Dendritic cell treated with granulocyte-macrophage colony-stimulating factor and Interleukin-4, amounts not matched to agents 40 ng/mL and 50 ng/mL, for 4 days (primary cell): ENCODE measurements around the gene TMEM179B.
A peak's percentile ranks its signal among the peaks of the same experiment; 100 is the strongest.

Source experiments
- H3K27ac Mint-ChIP-seq: one replicate; pipeline ENCODE4 v1.8.0; 2022; ENCODE audit warnings: mild to moderate bottlenecking, mixed read lengths
- H3K27me3 Mint-ChIP-seq: one replicate; pipeline ENCODE4 v1.8.0; 2022; ENCODE audit warnings: mild to moderate bottlenecking, mixed read lengths
- H3K36me3 Mint-ChIP-seq: one replicate; pipeline ENCODE4 v1.8.0; 2022; ENCODE audit warnings: low read depth, mixed read lengths
- H3K4me1 Mint-ChIP-seq: one replicate; pipeline ENCODE4 v1.8.0; 2022; ENCODE audit warnings: low read depth, mixed read lengths
- H3K4me3 Mint-ChIP-seq: one replicate; pipeline ENCODE4 v1.8.0; 2022; ENCODE audit warnings: mild to moderate bottlenecking, moderate library complexity, mixed read lengths
- H3K9me3 Mint-ChIP-seq: one replicate; pipeline ENCODE4 v1.8.0; 2022; ENCODE audit warnings: mixed read lengths
- intact Hi-C: fragments of 100-400 bp; cut with micrococcal nuclease; formaldehyde crosslinking; loops from one replicate; pipeline ENCODE4 v1.15.0; 2022

The TMEM179B gene

DNA sequence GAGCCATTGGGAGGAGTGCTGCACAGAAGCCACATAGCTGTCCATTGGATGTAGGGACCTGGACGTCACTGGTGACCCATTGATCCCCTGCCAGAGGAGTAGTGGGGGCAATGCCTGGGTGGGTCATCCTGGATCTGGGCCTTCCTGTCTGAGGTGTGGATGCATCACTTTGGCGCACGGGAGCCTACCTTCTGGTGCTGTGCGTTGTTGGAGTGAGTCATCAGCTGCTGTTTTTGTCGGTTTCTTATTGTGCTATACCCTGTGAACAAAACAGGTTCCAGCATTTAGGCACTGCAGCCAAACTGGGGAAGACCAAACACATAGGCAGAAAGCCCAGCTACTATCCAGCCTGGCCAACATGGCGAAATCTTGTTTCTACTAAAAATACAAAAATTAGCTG lies 12.8 kb upstream of the TMEM179B start:
- no peak overlapping the region for H3K4me3 Mint-ChIP-seq
- H3K27me3 Mint-ChIP-seq = no peaks in the 10 kb centered on the region
- peaks cover 68% of the 10 kb centered on the region for H3K36me3 Mint-ChIP-seq
- intact Hi-C loops = loop anchor here (5.0 kb wide), 1 partner anchor 47 kb away; the partner anchor contains the start of genes HNRNPUL2 and TTC9C
- H3K4me1 Mint-ChIP-seq = peaks cover 59% of the 10 kb centered on the region
- peak overlapping the region; percentile 41 for H3K27ac Mint-ChIP-seq
- H3K9me3 Mint-ChIP-seq = no peaks in the 10 kb centered on the region

DNA sequence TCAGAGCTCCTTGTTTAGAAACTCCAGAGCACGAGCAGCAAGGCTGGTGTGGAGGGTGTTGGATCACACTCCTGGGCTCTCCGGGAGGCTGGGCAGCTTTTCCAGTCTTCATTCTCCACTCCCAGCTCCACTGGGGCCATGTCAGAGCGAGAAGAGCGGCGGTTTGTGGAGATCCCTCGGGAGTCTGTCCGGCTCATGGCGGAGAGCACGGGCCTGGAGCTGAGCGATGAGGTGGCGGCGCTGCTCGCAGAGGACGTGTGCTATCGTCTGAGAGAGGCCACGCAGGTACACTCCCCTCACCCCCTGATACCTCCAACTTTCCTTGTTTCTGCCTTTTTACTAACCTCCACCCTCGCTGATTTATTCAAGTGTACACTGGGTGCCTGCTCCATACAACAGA lies 11.6 kb upstream of the TMEM179B start:
- intact Hi-C loops = no loop called here
- Mint-ChIP-seq H3K4me3 (no peak overlapping the region), H3K36me3 (peaks cover 77% of the 10 kb centered on the region)

DNA sequence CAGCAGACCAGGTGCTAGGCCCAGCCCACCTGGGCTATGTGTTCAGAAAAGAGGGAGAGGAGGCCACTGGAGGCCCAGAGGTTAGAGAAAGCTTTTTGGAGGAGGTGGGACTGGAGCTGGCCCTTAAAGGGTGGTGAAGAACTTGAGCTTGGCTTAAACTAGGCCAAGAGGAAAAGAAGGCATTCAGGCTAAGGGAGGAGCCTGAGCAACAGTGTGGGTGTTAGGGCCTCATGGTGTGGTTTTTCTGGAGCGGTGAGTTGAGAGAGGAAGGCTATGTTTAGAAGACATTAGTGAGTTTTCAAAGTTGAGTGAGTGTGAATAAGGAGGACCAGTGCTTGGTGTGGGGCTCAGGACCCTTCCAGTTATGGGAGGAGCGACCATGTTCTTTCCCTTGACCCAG lies 9.8 kb upstream of the TMEM179B start:
- H3K9me3 Mint-ChIP-seq = no peaks in the 10 kb centered on the region
- H3K27me3 Mint-ChIP-seq = no peaks in the 10 kb centered on the region
- no peak overlapping the region for H3K4me3 Mint-ChIP-seq
- peaks cover 83% of the 10 kb centered on the region for H3K36me3 Mint-ChIP-seq
- peaks cover 37% of the 10 kb centered on the region for H3K4me1 Mint-ChIP-seq
- H3K27ac Mint-ChIP-seq = peak overlapping the region; percentile 70
- intact Hi-C loops = no loop called here

More for the DNA sequence above, 11.6 kb upstream of the TMEM179B start:
- peak overlapping the region; percentile 41 for H3K27ac Mint-ChIP-seq
- peaks cover 47% of the 10 kb centered on the region for H3K4me1 Mint-ChIP-seq
- no peaks in the 10 kb centered on the region for H3K27me3 Mint-ChIP-seq
- no peaks in the 10 kb centered on the region for H3K9me3 Mint-ChIP-seq

DNA sequence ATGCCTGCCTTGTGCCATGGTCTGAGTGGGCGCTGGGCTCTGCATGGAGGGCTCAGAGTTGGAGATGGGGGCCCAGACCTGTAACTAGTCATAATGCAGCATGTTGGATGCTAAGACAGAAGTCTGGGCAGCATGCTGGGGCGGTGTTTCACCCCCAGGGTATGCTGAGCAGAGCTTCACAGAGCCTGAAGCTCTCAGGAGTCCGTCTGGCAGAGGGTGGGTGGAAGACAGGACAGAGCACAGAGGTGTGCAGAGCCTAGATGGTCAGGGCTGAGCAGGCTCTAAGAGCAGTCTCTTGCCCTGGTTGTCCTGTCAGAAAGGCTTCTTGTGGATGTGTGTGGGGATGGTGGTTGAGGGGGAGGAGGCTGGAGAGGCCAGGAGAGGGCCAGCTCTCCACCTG lies 8.8 kb upstream of the TMEM179B start:
- H3K36me3 Mint-ChIP-seq = peaks cover 92% of the 10 kb centered on the region
- H3K27ac Mint-ChIP-seq = peak overlapping the region; percentile 70
- no peaks in the 10 kb centered on the region for H3K27me3 Mint-ChIP-seq
- no peaks in the 10 kb centered on the region for H3K9me3 Mint-ChIP-seq
- intact Hi-C loops = no loop called here
- peaks cover 36% of the 10 kb centered on the region for H3K4me1 Mint-ChIP-seq
- no peak overlapping the region for H3K4me3 Mint-ChIP-seq

DNA sequence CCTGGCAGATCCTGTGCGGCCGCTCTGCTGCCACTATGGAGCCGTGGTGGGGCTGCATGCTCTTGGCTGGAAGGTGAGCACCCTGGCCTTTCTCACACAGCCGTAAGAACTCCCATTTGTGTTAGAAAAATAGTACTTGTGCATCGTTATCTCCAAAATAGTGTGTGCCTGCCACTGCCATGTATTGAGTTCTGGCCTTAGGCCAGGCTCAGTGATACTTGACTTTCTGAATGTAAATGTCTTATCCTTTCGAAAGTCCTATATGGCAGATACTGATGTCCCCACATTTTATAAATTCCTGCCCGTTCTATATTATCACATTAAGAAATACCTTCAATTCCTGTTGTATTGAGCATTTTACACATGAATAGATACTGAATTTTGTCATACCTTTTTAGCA lies 4.4 kb upstream of the TMEM179B start:
- no peak overlapping the region for H3K27ac Mint-ChIP-seq
- no peaks in the 10 kb centered on the region for H3K27me3 Mint-ChIP-seq
- peaks cover 83% of the 10 kb centered on the region for H3K36me3 Mint-ChIP-seq
- intact Hi-C loops = no loop called here
- H3K4me1 Mint-ChIP-seq = peaks cover 10% of the 10 kb centered on the region
- H3K9me3 Mint-ChIP-seq = no peaks in the 10 kb centered on the region
- H3K4me3 Mint-ChIP-seq = no peak overlapping the region

DNA sequence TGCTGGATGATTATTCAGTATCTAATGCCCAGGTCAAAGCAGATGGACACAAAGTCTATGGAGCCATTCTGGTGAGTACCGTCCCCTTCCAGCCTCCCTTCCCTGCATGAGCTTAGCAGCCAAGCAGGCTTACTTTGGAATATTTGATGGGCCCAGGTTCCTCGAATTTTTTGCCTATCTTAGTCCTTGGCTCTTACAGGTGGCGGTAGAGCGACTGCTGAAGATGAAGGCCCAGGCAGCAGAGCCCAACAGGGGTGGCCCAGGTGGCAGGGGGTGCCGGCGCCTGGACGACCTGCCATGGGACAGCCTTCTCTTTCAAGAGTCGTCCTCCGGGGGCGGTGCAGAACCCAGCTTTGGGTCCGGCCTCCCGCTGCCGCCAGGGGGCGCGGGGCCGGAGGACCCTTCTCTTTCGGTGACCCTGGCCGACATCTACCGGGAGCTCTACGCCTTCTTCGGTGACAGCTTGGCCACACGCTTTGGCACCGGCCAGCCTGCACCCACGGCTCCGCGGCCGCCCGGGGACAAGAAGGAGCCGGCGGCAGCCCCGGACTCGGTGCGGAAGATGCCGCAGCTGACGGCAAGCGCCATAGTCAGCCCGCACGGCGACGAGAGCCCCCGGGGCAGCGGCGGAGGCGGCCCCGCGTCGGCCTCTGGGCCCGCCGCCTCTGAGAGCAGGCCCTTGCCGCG lies 741 bp upstream of the TMEM179B start:
- Mint-ChIP-seq H3K9me3 (no peaks in the 10 kb centered on the region), H3K27me3 (no peaks in the 10 kb centered on the region), H3K27ac (peak overlapping the region; percentile 95), H3K4me1 (peaks cover 40% of the 10 kb centered on the region), H3K4me3 (peak overlapping the region; percentile 95), H3K36me3 (peaks cover 83% of the 10 kb centered on the region)
- intact Hi-C loops = loop anchor here (1.0 to 2.0 kb wide), 5 partner anchors 18 to 95 kb away; partner anchors contain the start of genes NXF1, STX5 and TEX54

DNA sequence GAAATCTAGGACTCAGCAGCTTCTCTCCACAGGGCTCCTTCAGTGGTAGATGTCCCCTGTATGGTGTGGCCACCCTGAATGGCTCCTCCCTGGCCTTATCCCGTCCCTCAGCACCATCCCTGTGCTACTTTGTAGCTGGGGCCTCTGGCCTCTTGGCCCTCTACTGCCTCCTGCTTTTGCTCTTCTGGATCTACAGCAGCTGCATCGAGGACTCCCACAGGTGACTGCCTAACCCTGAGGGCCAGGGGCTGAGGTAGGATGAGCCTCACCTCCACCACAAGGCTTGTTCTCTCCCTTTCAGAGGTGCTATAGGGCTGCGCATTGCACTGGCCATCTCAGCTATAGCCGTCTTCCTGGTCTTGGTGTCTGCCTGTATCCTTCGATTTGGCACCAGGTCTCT lies 1.8 kb downstream of the TMEM179B start:
- peak overlapping the region; percentile 95 for H3K4me3 Mint-ChIP-seq
- H3K4me1 Mint-ChIP-seq = peaks cover 48% of the 10 kb centered on the region
- H3K27ac Mint-ChIP-seq = peak overlapping the region; percentile 61
- no peaks in the 10 kb centered on the region for H3K9me3 Mint-ChIP-seq
- peaks cover 83% of the 10 kb centered on the region for H3K36me3 Mint-ChIP-seq
- no peaks in the 10 kb centered on the region for H3K27me3 Mint-ChIP-seq
- intact Hi-C loops = no loop called here

DNA sequence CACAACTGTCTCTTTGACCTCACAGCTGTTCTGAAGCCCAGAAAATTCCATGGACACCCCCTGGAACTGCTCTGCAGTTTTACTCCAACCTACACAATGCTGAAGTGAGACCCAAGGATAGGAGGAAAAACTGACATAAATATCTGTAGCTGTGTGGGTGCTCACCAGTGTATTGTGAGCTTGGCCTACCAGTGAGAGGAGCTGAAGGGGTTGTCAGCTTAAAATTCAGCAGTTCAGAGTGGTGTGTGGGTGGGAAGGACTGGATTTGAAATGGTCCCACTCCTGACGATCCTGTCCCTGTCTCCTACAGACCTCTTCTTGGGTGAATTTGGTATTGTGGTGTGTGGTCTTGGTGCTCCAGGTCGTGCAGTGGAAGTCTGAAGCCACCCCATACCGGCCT lies 2.4 kb downstream of the TMEM179B start:
- H3K4me1 Mint-ChIP-seq = peaks cover 54% of the 10 kb centered on the region
- H3K36me3 Mint-ChIP-seq = peaks cover 83% of the 10 kb centered on the region

DNA sequence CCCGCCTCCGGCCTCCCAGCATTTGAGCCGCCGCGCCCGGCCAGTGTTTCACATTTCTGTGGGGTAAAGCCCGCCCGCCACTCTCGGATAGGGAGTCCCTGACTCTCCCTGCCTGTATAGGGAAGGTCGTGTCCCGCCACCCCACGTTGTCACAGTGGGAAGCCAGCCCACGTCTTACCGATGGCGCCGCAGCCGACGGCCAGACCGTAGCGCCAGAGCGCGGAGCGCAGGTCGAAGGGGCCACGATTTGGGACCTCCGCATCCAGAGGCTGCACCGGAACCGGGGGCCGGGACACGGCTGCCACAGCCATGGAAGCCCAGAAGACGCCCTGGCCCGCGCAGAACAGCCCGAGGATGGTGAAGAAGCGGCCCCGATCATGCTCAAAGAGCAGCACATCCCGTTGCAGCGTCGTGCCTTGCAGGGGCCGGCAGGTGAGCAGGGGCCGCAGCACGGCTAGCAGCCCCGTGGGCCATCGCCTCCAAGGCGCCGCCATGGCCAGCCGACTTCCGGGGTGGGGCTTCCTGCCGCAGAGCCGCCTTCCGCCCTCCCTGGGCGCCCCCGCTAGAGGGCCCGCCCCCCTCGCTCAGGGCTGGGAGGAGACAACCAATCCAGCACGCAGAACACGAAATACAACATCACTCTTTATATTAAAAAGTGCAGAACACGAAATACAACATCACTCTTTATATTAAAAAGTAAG lies 4.4 kb downstream of the TMEM179B start, which contains the start of gene TMEM223:
TMEM223 (minus strand) TSS at position 506 of the 701 bp plus-strand sequence; CDS start at position 494, 12 bp downstream.
- intact Hi-C loops = no loop called here
- peaks cover 90% of the 10 kb centered on the region for H3K36me3 Mint-ChIP-seq
- H3K27me3 Mint-ChIP-seq = no peaks in the 10 kb centered on the region
- peak within 1 kb of the TSS; percentile 86 for H3K4me3 Mint-ChIP-seq
- peaks cover 53% of the 10 kb centered on the region for H3K4me1 Mint-ChIP-seq
- H3K27ac Mint-ChIP-seq = peak within 1 kb of the TSS; percentile 89
- H3K9me3 Mint-ChIP-seq = no peaks in the 10 kb centered on the region

More for the DNA sequence above, 2.4 kb downstream of the TMEM179B start:
- H3K4me3 Mint-ChIP-seq = no peak overlapping the region
- no peaks in the 10 kb centered on the region for H3K27me3 Mint-ChIP-seq
- intact Hi-C loops = no loop called here
- no peaks in the 10 kb centered on the region for H3K9me3 Mint-ChIP-seq
- peak overlapping the region; percentile 89 for H3K27ac Mint-ChIP-seq

DNA sequence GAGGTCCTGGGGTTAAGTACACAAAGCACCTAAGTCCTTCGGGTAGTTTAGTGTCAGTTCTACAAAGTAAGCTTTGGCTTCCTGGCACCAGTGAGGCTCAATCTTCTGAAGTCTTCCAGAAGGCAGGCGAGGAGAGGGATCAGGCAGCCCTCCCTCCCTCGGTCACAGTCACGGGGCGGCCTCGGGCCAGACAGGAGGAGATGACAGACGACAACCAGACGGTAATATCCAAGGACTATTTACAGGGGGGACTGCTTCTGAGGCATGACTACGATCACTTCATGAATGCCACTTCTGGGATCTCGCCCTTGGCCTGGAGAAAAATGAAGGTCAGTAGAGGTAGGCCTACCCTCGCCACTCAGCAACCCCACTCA lies 5.0 kb downstream of the TMEM179B start:
- intact Hi-C loops = no loop called here
- H3K36me3 Mint-ChIP-seq = peaks cover 93% of the 10 kb centered on the region

DNA sequence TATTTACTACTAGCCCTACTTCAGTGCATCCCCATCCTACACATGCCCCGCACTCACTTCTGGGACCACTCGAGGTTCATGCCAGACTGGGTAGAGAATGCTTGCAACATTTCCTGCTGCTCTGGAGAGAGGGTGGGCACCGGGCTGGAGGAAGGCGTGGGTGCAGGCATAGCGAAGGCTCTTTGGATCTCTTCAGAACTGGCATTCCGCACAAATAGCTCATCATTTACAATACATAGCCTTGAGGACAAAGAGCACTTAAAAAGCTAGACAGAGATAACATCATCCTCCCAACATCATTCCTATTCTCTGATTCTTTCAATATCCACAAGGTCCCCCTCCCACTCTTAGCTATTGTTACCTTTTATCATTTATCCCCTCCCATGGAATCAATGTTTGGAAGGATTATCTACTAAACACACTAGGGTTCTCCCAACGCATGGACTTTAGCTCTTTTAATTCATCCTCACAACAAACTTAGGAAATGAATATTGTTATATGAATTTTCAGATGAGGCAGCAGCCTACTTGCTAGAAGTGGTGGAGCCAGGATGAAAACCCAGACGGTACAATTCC lies 7.1 kb downstream of the TMEM179B start:
- Mint-ChIP-seq H3K36me3 (peaks cover 100% of the 10 kb centered on the region), H3K4me3 (no peak overlapping the region), H3K27ac (no peak overlapping the region), H3K4me1 (peaks cover 46% of the 10 kb centered on the region), H3K27me3 (no peaks in the 10 kb centered on the region), H3K9me3 (no peaks in the 10 kb centered on the region)
- intact Hi-C loops = no loop called here

More for the DNA sequence above, 5.0 kb downstream of the TMEM179B start:
- no peaks in the 10 kb centered on the region for H3K9me3 Mint-ChIP-seq
- peak overlapping the region; percentile 86 for H3K4me3 Mint-ChIP-seq
- H3K27me3 Mint-ChIP-seq = no peaks in the 10 kb centered on the region
- H3K4me1 Mint-ChIP-seq = peaks cover 53% of the 10 kb centered on the region
- H3K27ac Mint-ChIP-seq = peak overlapping the region; percentile 89

DNA sequence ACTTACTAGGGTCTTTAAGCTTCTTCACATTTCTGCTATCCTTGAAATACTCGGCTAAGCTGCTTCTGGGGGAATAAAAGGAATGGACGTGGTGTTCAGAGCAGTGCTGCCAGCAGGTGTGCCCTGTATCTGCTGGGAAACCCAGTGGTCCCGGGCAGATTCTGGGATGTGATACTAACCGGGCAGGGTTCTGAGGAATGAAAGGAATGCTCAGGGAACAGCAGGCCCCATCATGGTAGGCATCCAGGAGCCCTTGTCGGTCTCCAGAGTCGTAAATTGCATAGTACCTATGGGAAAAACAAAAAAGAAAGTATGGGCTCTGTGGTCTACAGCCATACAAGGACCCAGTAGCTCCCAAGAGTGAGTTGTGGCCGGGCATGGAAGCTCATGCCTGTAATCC lies 9.1 kb downstream of the TMEM179B start:
- H3K27me3 Mint-ChIP-seq = no peaks in the 10 kb centered on the region
- H3K4me3 Mint-ChIP-seq = no peak overlapping the region
- intact Hi-C loops = no loop called here
- H3K4me1 Mint-ChIP-seq = peaks cover 38% of the 10 kb centered on the region
- peak overlapping the region; percentile 30 for H3K27ac Mint-ChIP-seq
- peaks cover 100% of the 10 kb centered on the region for H3K36me3 Mint-ChIP-seq
- no peaks in the 10 kb centered on the region for H3K9me3 Mint-ChIP-seq

DNA sequence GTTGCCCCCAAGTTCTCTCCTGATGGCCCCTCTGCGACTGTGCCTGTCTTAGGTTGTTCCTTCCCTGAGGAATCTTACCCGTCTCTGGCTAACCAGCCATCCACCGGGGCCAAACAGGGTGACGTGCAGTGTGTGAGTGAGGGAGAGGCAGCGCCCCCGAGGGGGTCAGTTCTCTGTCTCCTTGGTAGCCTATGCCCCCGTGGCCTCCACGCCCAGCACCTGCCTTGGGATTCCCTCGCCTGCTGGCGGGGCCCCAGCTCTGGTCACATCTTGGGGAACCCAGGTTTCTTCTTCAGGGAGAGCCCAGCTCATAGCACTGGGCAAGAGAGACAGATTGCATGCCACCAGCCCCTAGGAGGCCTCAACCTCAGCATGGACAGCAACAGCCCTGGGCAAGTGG lies 12.3 kb downstream of the TMEM179B start:
- Mint-ChIP-seq H3K9me3 (no peaks in the 10 kb centered on the region), H3K36me3 (peaks cover 99% of the 10 kb centered on the region), H3K4me3 (no peak overlapping the region), H3K4me1 (peaks cover 56% of the 10 kb centered on the region), H3K27me3 (no peaks in the 10 kb centered on the region), H3K27ac (peak overlapping the region; percentile 48)
- intact Hi-C loops = no loop called here

DNA sequence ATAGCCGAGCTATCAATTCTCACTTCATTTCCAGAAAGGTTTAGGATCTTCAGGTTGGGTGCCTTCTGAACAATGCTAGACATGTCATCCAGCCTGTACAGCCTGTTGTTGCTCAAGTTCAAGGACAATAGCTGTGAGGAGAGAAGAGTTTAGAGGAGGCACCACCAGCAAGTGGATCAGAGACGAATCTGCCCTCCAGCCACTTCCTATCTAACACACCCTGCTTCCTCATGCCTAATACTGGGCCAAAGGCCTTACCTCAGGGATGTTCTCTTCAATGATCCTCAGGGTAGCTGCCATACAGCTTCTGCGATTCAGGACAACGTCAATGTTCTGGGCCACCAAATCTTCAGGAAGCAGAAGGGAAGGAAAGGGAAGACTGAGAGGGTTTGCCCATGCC lies 13.9 kb downstream of the TMEM179B start:
- Mint-ChIP-seq H3K4me3 (no peak overlapping the region), H3K27ac (peak overlapping the region; percentile 56), H3K9me3 (no peaks in the 10 kb centered on the region), H3K36me3 (peaks cover 94% of the 10 kb centered on the region), H3K4me1 (peaks cover 51% of the 10 kb centered on the region), H3K27me3 (no peaks in the 10 kb centered on the region)
- intact Hi-C loops = no loop called here
